K562 (cell line): Measurements from ENCODE around the gene SDS. TPM values are rescaled to one million over a fixed set of nuclear protein-coding genes. Genes with fewer than 3 reads are reported as not detected.

Experiments used
- CCAR2 ChIP-seq: fragments of 200-400 bp; formaldehyde crosslinking; IDR thresholded peaks from 2 replicates; pipeline ENCODE4 v1.6.1; 2017; ENCODE audit warnings: mild to moderate bottlenecking, low read depth, low read length
- FOXA3 ChIP-seq, 2 experiments: fragments of 450-650 bp in 1 of 2; sonication (generic) in 1 of 2; formaldehyde crosslinking; IDR thresholded peaks in 1 of 2; conservative IDR thresholded peaks in 1 of 2; 2 replicates each; pipeline versions ENCODE4 v1.4.0 to v1.8.0; 2020 to 2022; ENCODE audit warnings: mild to moderate bottlenecking in 2 of 2, missing genetic modification reagents in 1 of 2
- LCOR ChIP-seq: sonication (generic); formaldehyde crosslinking; IDR thresholded peaks from 2 replicates; pipeline ENCODE4 v1.8.0; 2022; ENCODE audit warnings: mild to moderate bottlenecking, missing genetic modification reagents
- PHB2 ChIP-seq: fragments of 450-650 bp; IDR thresholded peaks from 2 replicates; pipeline ENCODE4 v1.6.1; 2017; ENCODE audit warnings: low read depth
- PHF8 ChIP-seq: fragments of 200-600 bp; sonication (generic); IDR thresholded peaks from 2 replicates; pipeline ENCODE4 v1.6.1; 2012; ENCODE audit warnings: mixed run types, mild to moderate bottlenecking, inconsistent platforms, low read length, moderate library complexity, borderline replicate concordance
- POLR2AphosphoS5 ChIP-seq: IDR thresholded peaks from 2 replicates; pipeline ENCODE4 v1.6.1; 2011; ENCODE audit warnings: mild to moderate bottlenecking, low read depth, low read length, moderate library complexity; ENCODE audit not compliant: control insufficient read depth, insufficient read depth
- RFX5 ChIP-seq: IDR thresholded peaks from 2 replicates; pipeline ENCODE4 v1.6.1; 2011; ENCODE audit warnings: low read depth, mild to moderate bottlenecking, improper control_type of control experiment, low read length
- ZBTB17 ChIP-seq: fragments of 450-650 bp; formaldehyde crosslinking; IDR thresholded peaks from 2 replicates; pipeline ENCODE4 v1.4.0; 2020; ENCODE audit warnings: mild to moderate bottlenecking
- ZNF146 ChIP-seq: IDR thresholded peaks from one replicate; pipeline ENCODE4 v1.6.1; 2018; ENCODE audit warnings: missing compliant biosample characterization; ENCODE audit not compliant: unreplicated experiment
- ZNF239 ChIP-seq: fragments of 250-450 bp; sonication (Bioruptor Pico); IDR thresholded peaks from 2 replicates; pipeline ENCODE4 v1.4.0; 2020; ENCODE audit warnings: mild to moderate bottlenecking
- ZNF695 ChIP-seq: fragments of 450-650 bp; formaldehyde crosslinking; IDR thresholded peaks from 2 replicates; pipeline ENCODE4 v1.4.0; 2020; ENCODE audit warnings: mild to moderate bottlenecking, moderate library complexity
- polyA plus RNA-seq, 8 experiments: library from polyadenylated mRNA; depleted of rRNA in 4 of 8; stranded (reverse) in 5 of 8; unstranded in 3 of 8; fragments of >200 nt; fragmentation: Nextera tagmentation in 2 of 8; fragmentation: Illumina TruSeq in 1 of 8; extraction: Ambion mirVana in 2 of 8; extraction: Trizol in 1 of 8; gene quantifications; 2 replicates each; pipeline versions ENCODE4 v1.2.1 to v1.2.3, GENCODE V29; 2011 to 2014; ENCODE audit warnings: inconsistent platforms in 1 of 8, missing spikeins in 1 of 8
- total RNA-seq, 7 experiments: library from RNA; depleted of rRNA in 6 of 7; stranded (reverse); fragments of >200 nt in 6 of 7; fragmentation: Illumina TruSeq in 2 of 7; extraction: Trizol in 2 of 7; gene quantifications; 2 replicates each; pipeline versions ENCODE4 v1.2.1 to v1.2.3, GENCODE V29; 2011 to 2021; ENCODE audit warnings: low replicate concordance in 1 of 7
- TF ChIP-seq, protein P1 (sequence below), 3 experiments: IDR thresholded peaks in 2 of 3; conservative IDR thresholded peaks in 1 of 3; 2 replicates each; pipeline ENCODE4 v1.5.1; 2011 to 2012; ENCODE audit warnings: low read length in 3 of 3, mild to moderate bottlenecking in 3 of 3, control low read depth in 2 of 3, improper control_type of control experiment in 1 of 3, inconsistent platforms in 1 of 3, low read depth in 1 of 3, mixed read lengths in 1 of 3, moderate library complexity in 1 of 3; ENCODE audit not compliant: insufficient read depth in 2 of 3
- TF ChIP-seq, protein P2 (sequence below), 2 experiments: IDR thresholded peaks in 1 of 2; conservative IDR thresholded peaks in 1 of 2; 2 replicates each; pipeline ENCODE4 v1.6.1; 2016; ENCODE audit warnings: low read depth in 2 of 2, mild to moderate bottlenecking in 1 of 2, missing compliant biosample characterization in 1 of 2, missing genetic modification characterization in 1 of 2, moderate library complexity in 1 of 2
- TF ChIP-seq, protein P3 (sequence below): fragments of 450-650 bp; IDR thresholded peaks from 2 replicates; pipeline ENCODE4 v1.6.1; 2017; ENCODE audit warnings: antibody characterized with exemption, mild to moderate bottlenecking
- TF ChIP-seq, protein P4 (sequence below): sonication (generic); formaldehyde crosslinking; IDR thresholded peaks from 2 replicates; pipeline ENCODE4 v1.8.0; 2022; ENCODE audit warnings: mild to moderate bottlenecking, missing genetic modification reagents
- TF ChIP-seq, protein P5 (sequence below): sonication (generic); formaldehyde crosslinking; IDR thresholded peaks from 2 replicates; pipeline ENCODE4 v1.8.0; 2023; ENCODE audit warnings: mild to moderate bottlenecking, missing genetic modification reagents

SDS gene
- total and polyA plus RNA-seq, 9 of the 15 experiments (the other 6 are each of a cell fraction or from before 2014, with no cell fraction given) = 0.07 to 1.1 (median 0.12) TPM; not detected in 1

DNA sequence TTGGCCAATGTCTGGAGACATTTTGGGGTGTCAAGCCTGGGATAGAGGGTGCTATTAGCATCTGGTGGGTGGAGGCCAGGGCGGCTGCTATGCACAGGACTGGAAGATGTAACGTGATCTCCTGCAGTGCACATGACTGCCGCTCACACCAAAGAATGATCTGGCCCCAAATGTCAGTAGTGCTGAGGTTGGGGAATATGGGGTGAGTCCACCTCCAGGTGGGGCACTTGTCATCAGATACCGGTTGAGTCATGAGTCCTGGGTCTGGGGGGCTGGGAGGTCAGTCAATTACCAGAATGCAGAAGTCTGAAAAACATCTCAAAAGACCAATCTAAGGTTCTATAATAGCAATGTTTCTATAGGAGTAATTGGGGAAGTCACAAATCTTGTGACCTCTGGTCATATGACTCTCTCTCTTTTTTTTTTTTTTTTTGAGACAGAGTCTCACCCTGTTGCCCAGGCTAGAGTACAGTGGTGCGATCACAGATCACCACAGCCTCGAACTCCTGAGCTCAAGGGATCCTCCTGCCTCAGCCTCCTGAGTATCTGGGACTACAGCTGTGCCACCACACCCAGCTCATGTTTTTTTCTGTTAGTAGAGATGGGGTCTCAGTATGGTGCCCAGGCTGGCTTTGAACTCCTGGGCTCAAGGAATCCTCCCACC lies 12.5 kb upstream of the SDS start (continued):
- TF ChIP-seq ZNF695 (CRISPR knock-in tag) (no peak), CCAR2 (no peak), ZNF146 (no peak), RFX5 (no peak), PHF8 (no peak), FOXA3 (CRISPR knock-in tag; conservative IDR thresholded peaks at IDR 0.05 in 1 of 2, IDR thresholded peaks at IDR 0.05 in 1 of 2) (no peak), POLR2AphosphoS5 (no peak), ZBTB17 (peak; percentile 88), LCOR (CRISPR knock-in tag) (no peak), PHB2 (no peak), ZNF239 (CRISPR knock-in tag) (no peak)
- TF ChIP-seq, protein P1, sequence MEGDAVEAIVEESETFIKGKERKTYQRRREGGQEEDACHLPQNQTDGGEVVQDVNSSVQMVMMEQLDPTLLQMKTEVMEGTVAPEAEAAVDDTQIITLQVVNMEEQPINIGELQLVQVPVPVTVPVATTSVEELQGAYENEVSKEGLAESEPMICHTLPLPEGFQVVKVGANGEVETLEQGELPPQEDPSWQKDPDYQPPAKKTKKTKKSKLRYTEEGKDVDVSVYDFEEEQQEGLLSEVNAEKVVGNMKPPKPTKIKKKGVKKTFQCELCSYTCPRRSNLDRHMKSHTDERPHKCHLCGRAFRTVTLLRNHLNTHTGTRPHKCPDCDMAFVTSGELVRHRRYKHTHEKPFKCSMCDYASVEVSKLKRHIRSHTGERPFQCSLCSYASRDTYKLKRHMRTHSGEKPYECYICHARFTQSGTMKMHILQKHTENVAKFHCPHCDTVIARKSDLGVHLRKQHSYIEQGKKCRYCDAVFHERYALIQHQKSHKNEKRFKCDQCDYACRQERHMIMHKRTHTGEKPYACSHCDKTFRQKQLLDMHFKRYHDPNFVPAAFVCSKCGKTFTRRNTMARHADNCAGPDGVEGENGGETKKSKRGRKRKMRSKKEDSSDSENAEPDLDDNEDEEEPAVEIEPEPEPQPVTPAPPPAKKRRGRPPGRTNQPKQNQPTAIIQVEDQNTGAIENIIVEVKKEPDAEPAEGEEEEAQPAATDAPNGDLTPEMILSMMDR (IDR thresholded peaks at IDR 0.05 in 2 of 3, conservative IDR thresholded peaks at IDR 0.05 in 1 of 3; ENCODE audit: insufficient read depth in 2 of 3, low read depth in 1 of 3, low read length in 3 of 3) = peak; percentile 27 to 43 (median 27); a peak in 4 of 6 replicates
- TF ChIP-seq, protein P2, sequence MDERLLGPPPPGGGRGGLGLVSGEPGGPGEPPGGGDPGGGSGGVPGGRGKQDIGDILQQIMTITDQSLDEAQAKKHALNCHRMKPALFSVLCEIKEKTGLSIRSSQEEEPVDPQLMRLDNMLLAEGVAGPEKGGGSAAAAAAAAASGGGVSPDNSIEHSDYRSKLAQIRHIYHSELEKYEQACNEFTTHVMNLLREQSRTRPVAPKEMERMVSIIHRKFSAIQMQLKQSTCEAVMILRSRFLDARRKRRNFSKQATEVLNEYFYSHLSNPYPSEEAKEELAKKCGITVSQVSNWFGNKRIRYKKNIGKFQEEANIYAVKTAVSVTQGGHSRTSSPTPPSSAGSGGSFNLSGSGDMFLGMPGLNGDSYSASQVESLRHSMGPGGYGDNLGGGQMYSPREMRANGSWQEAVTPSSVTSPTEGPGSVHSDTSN (CRISPR knock-in tag; IDR thresholded peaks at IDR 0.05; ENCODE audit: low read depth) = no peak
- TF ChIP-seq, protein P2 (tag; conservative IDR thresholded peaks at IDR 0.05; ENCODE audit: low read depth) = peak; percentile 45
- TF ChIP-seq, protein P3, sequence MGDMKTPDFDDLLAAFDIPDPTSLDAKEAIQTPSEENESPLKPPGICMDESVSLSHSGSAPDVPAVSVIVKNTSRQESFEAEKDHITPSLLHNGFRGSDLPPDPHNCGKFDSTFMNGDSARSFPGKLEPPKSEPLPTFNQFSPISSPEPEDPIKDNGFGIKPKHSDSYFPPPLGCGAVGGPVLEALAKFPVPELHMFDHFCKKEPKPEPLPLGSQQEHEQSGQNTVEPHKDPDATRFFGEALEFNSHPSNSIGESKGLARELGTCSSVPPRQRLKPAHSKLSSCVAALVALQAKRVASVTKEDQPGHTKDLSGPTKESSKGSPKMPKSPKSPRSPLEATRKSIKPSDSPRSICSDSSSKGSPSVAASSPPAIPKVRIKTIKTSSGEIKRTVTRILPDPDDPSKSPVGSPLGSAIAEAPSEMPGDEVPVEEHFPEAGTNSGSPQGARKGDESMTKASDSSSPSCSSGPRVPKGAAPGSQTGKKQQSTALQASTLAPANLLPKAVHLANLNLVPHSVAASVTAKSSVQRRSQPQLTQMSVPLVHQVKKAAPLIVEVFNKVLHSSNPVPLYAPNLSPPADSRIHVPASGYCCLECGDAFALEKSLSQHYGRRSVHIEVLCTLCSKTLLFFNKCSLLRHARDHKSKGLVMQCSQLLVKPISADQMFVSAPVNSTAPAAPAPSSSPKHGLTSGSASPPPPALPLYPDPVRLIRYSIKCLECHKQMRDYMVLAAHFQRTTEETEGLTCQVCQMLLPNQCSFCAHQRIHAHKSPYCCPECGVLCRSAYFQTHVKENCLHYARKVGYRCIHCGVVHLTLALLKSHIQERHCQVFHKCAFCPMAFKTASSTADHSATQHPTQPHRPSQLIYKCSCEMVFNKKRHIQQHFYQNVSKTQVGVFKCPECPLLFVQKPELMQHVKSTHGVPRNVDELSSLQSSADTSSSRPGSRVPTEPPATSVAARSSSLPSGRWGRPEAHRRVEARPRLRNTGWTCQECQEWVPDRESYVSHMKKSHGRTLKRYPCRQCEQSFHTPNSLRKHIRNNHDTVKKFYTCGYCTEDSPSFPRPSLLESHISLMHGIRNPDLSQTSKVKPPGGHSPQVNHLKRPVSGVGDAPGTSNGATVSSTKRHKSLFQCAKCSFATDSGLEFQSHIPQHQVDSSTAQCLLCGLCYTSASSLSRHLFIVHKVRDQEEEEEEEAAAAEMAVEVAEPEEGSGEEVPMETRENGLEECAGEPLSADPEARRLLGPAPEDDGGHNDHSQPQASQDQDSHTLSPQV = no peak; the same call in 1 of the 2 replicates
- TF ChIP-seq, protein P4, sequence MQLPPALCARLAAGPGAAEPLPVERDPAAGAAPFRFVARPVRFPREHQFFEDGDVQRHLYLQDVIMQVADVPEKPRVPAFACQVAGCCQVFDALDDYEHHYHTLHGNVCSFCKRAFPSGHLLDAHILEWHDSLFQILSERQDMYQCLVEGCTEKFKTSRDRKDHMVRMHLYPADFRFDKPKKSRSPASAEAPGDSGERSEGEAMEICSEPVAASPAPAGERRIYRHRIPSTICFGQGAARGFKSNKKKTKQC (CRISPR knock-in tag) = no peak
- TF ChIP-seq, protein P5, sequence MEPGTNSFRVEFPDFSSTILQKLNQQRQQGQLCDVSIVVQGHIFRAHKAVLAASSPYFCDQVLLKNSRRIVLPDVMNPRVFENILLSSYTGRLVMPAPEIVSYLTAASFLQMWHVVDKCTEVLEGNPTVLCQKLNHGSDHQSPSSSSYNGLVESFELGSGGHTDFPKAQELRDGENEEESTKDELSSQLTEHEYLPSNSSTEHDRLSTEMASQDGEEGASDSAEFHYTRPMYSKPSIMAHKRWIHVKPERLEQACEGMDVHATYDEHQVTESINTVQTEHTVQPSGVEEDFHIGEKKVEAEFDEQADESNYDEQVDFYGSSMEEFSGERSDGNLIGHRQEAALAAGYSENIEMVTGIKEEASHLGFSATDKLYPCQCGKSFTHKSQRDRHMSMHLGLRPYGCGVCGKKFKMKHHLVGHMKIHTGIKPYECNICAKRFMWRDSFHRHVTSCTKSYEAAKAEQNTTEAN (CRISPR knock-in tag) = no peak
